ENCODE data around the gene ZBTB7C.

GRCh38 chr18:48216639-48217257, 192.4 kb downstream of the ZBTB7C start:
- TF ChIP-seq, protein P1, sequence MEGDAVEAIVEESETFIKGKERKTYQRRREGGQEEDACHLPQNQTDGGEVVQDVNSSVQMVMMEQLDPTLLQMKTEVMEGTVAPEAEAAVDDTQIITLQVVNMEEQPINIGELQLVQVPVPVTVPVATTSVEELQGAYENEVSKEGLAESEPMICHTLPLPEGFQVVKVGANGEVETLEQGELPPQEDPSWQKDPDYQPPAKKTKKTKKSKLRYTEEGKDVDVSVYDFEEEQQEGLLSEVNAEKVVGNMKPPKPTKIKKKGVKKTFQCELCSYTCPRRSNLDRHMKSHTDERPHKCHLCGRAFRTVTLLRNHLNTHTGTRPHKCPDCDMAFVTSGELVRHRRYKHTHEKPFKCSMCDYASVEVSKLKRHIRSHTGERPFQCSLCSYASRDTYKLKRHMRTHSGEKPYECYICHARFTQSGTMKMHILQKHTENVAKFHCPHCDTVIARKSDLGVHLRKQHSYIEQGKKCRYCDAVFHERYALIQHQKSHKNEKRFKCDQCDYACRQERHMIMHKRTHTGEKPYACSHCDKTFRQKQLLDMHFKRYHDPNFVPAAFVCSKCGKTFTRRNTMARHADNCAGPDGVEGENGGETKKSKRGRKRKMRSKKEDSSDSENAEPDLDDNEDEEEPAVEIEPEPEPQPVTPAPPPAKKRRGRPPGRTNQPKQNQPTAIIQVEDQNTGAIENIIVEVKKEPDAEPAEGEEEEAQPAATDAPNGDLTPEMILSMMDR (IDR thresholded peaks at IDR 0.05; ENCODE audit: insufficient read depth, low read length, poor library complexity, severe bottlenecking), result no peak
- TF ChIP-seq EZH2phosphoT487 (conservative IDR thresholded peaks at IDR 0.05; ENCODE audit: low read length), result no peak

Data from SU-DHL-6 (cell line).